K562 (cell line): ENCODE results near the gene TSEN34. TPM values are rescaled to one million over a fixed set of nuclear protein-coding genes. Genes with fewer than 3 reads are reported as not detected.
A peak's percentile ranks its signal among the peaks of the same experiment; 100 is the strongest.

ENCODE experiments used
- POLR2B ChIP-seq: fragments of 450-650 bp; IDR thresholded peaks from 2 replicates; pipeline ENCODE4 v1.6.1; 2018; ENCODE audit warnings: low read depth; ENCODE audit not compliant: partially characterized antibody
- ZBTB26 ChIP-seq: fragments of 450-650 bp; formaldehyde crosslinking; IDR thresholded peaks from 2 replicates; pipeline ENCODE4 v1.4.0; 2022; ENCODE audit warnings: missing genetic modification characterization
- ZC3H11A ChIP-seq: IDR thresholded peaks from 2 replicates; pipeline ENCODE4 v1.6.1; 2012; ENCODE audit warnings: low read depth, low read length, improper control_type of control experiment
- ZNF133 ChIP-seq: fragments of 250-450 bp; sonication (Bioruptor Pico); IDR thresholded peaks from 2 replicates; pipeline ENCODE4 v1.4.0; 2020; ENCODE audit warnings: mild to moderate bottlenecking
- ZNF224 ChIP-seq: sonication (generic); formaldehyde crosslinking; IDR thresholded peaks from 2 replicates; pipeline ENCODE4 v1.8.0; 2022; ENCODE audit warnings: mild to moderate bottlenecking, missing genetic modification reagents
- ZNF407 ChIP-seq: fragments of 450-650 bp; IDR thresholded peaks from 2 replicates; pipeline ENCODE4 v1.6.1; 2016; ENCODE audit warnings: low read depth
- ZNF707 ChIP-seq: fragments of 250-450 bp; sonication (Bioruptor Pico); conservative IDR thresholded peaks from 2 replicates; pipeline ENCODE4 v1.8.0; 2022; ENCODE audit warnings: inconsistent platforms, mild to moderate bottlenecking, moderate library complexity
- ZNF76 ChIP-seq: fragments of 250-450 bp; sonication (Bioruptor Pico); IDR thresholded peaks from 2 replicates; pipeline ENCODE4 v1.4.0; 2020; ENCODE audit warnings: mild to moderate bottlenecking, moderate library complexity, borderline replicate concordance
- polyA plus RNA-seq, 8 experiments: library from polyadenylated mRNA; depleted of rRNA in 4 of 8; stranded (reverse) in 5 of 8; unstranded in 3 of 8; fragments of >200 nt; fragmentation: Nextera tagmentation in 2 of 8; fragmentation: Illumina TruSeq in 1 of 8; extraction: Ambion mirVana in 2 of 8; extraction: Trizol in 1 of 8; gene quantifications; 2 replicates each; pipeline versions ENCODE4 v1.2.1 to v1.2.3, GENCODE V29; 2011 to 2014; ENCODE audit warnings: inconsistent platforms in 1 of 8, missing spikeins in 1 of 8
- total RNA-seq, 7 experiments: library from RNA; depleted of rRNA in 6 of 7; stranded (reverse); fragments of >200 nt in 6 of 7; fragmentation: Illumina TruSeq in 2 of 7; extraction: Trizol in 2 of 7; gene quantifications; 2 replicates each; pipeline versions ENCODE4 v1.2.1 to v1.2.3, GENCODE V29; 2011 to 2021; ENCODE audit warnings: low replicate concordance in 1 of 7
- TF ChIP-seq, protein P1 (sequence below): fragments of 250-450 bp; sonication (Bioruptor Pico); IDR thresholded peaks from 2 replicates; pipeline ENCODE4 v1.5.0; 2021; ENCODE audit warnings: mild to moderate bottlenecking, borderline replicate concordance
- TF ChIP-seq, protein P2 (sequence below): sonication (generic); formaldehyde crosslinking; IDR thresholded peaks from 2 replicates; pipeline ENCODE4 v1.8.0; 2022; ENCODE audit warnings: mild to moderate bottlenecking, missing genetic modification reagents, borderline replicate concordance
- TF ChIP-seq, protein P3 (sequence below): fragments of 250-450 bp; sonication (Bioruptor Pico); IDR thresholded peaks from 2 replicates; pipeline ENCODE4 v1.5.0; 2021

Gene TSEN34
- total and polyA plus RNA-seq, 9 of the 15 experiments (the other 6 are each of a cell fraction or from before 2014, with no cell fraction given) = 3.1 to 57.6 (median 29.5) TPM

GRCh38 chr19:54209811-54210494, 18.8 kb downstream of the TSEN34 start (continued):
- TF ChIP-seq, protein P1, sequence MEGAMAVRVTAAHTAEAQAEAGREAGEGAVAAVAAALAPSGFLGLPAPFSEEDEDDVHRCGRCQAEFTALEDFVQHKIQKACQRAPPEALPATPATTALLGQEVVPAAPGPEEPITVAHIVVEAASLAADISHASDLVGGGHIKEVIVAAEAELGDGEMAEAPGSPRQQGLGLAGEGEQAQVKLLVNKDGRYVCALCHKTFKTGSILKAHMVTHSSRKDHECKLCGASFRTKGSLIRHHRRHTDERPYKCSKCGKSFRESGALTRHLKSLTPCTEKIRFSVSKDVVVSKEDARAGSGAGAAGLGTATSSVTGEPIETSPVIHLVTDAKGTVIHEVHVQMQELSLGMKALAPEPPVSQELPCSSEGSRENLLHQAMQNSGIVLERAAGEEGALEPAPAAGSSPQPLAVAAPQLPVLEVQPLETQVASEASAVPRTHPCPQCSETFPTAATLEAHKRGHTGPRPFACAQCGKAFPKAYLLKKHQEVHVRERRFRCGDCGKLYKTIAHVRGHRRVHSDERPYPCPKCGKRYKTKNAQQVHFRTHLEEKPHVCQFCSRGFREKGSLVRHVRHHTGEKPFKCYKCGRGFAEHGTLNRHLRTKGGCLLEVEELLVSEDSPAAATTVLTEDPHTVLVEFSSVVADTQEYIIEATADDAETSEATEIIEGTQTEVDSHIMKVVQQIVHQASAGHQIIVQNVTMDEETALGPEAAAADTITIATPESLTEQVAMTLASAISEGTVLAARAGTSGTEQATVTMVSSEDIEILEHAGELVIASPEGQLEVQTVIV = no peak
- TF ChIP-seq ZC3H11A (0 out of 2 replicates have a peak, but pooled peaks have one; percentile 39), ZNF133 (CRISPR knock-in tag) (no peak), ZBTB26 (CRISPR knock-in tag) (no peak), ZNF76 (no peak), ZNF707 (CRISPR knock-in tag) (no peak), ZNF224 (no peak), POLR2B (no peak), ZNF407 (no peak)
- TF ChIP-seq, protein P2, sequence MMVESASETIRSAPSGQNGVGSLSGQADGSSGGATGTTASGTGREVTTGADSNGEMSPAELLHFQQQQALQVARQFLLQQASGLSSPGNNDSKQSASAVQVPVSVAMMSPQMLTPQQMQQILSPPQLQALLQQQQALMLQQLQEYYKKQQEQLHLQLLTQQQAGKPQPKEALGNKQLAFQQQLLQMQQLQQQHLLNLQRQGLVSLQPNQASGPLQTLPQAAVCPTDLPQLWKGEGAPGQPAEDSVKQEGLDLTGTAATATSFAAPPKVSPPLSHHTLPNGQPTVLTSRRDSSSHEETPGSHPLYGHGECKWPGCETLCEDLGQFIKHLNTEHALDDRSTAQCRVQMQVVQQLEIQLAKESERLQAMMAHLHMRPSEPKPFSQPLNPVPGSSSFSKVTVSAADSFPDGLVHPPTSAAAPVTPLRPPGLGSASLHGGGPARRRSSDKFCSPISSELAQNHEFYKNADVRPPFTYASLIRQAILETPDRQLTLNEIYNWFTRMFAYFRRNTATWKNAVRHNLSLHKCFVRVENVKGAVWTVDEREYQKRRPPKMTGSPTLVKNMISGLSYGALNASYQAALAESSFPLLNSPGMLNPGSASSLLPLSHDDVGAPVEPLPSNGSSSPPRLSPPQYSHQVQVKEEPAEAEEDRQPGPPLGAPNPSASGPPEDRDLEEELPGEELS (CRISPR knock-in tag) = no peak
- TF ChIP-seq, protein P3, sequence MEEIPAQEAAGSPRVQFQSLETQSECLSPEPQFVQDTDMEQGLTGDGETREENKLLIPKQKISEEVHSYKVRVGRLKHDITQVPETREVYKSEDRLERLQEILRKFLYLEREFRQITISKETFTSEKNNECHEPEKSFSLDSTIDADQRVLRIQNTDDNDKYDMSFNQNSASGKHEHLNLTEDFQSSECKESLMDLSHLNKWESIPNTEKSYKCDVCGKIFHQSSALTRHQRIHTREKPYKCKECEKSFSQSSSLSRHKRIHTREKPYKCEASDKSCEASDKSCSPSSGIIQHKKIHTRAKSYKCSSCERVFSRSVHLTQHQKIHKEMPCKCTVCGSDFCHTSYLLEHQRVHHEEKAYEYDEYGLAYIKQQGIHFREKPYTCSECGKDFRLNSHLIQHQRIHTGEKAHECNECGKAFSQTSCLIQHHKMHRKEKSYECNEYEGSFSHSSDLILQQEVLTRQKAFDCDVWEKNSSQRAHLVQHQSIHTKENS (CRISPR knock-in tag) = no peak
